HG03175 (cell line): ENCODE measurements around the gene PTPN1.
"Not testable (repeated sequence)": the region's sequence is repeated elsewhere in the genome, so short reads cannot be mapped to it uniquely, and the experiment has no call there.

Experiments
- ATAC-seq: cut with Tn5 transposase; IDR thresholded peaks from one replicate; pipeline ENCODE4 v1.9.1; 2021; ENCODE audit warnings: mild to moderate bottlenecking, moderate library complexity; ENCODE audit not compliant: unreplicated experiment

Gene PTPN1

GRCh38 chr20:50587291-50587961 lies 77.2 kb downstream of the PTPN1 start:
- no peak for ATAC-seq

- ATAC-seq: no peak
Measured at GRCh38 chr20:50588034-50588736, 78.0 kb downstream of the PTPN1 start.

- no peak for ATAC-seq
Measured at GRCh38 chr20:50589548-50590347, 79.6 kb downstream of the PTPN1 start.

GRCh38 chr20:50590348-50590664 lies 80.1 kb downstream of the PTPN1 start:
- no peak for ATAC-seq

- no peak for ATAC-seq
Measured at GRCh38 chr20:50591233-50591852, 81.2 kb downstream of the PTPN1 start.

GRCh38 chr20:50592282-50593004 lies 82.3 kb downstream of the PTPN1 start:
- no peak for ATAC-seq

GRCh38 chr20:50593005-50593335 lies 82.8 kb downstream of the PTPN1 start:
- ATAC-seq: no peak

GRCh38 chr20:50594231-50594590 lies 84.0 kb downstream of the PTPN1 start:
- ATAC-seq: no peak

- ATAC-seq: no peak
Measured at GRCh38 chr20:50594591-50595432, 84.6 kb downstream of the PTPN1 start.

- ATAC-seq: no peak
Measured at GRCh38 chr20:50595433-50595895, 85.3 kb downstream of the PTPN1 start.

GRCh38 chr20:50595988-50596693 lies 86.0 kb downstream of the PTPN1 start:
- ATAC-seq: no peak

GRCh38 chr20:50596694-50597021 lies 86.5 kb downstream of the PTPN1 start:
- no peak for ATAC-seq

- no peak for ATAC-seq
Measured at GRCh38 chr20:50597406-50597969, 87.3 kb downstream of the PTPN1 start.

- ATAC-seq: no peak
Measured at GRCh38 chr20:50598074-50598473, 87.9 kb downstream of the PTPN1 start.

GRCh38 chr20:50598768-50599167 lies 88.6 kb downstream of the PTPN1 start:
- ATAC-seq: not testable (repeated sequence)

- ATAC-seq: no peak
Measured at GRCh38 chr20:50600281-50600895, 90.2 kb downstream of the PTPN1 start.

- ATAC-seq: no peak
Measured at GRCh38 chr20:50601511-50602431, 91.6 kb downstream of the PTPN1 start.
